HEK293 (cell line): Measurements from ENCODE around the gene STX18.

Source experiments
- ELK4 ChIP-seq: IDR thresholded peaks from 2 replicates; pipeline ENCODE4 v1.6.1; 2011; ENCODE audit warnings: mild to moderate bottlenecking, low read depth, low read length, borderline replicate concordance
- GLI2 ChIP-seq: fragments of 450-650 bp; formaldehyde crosslinking; IDR thresholded peaks from 2 replicates; pipeline ENCODE4; 2017; ENCODE audit warnings: missing biosample characterization, missing genetic modification characterization, low read depth, borderline replicate concordance
- MZF1 ChIP-seq: fragments of 450-650 bp; formaldehyde crosslinking; IDR thresholded peaks from 2 replicates; pipeline ENCODE4 v1.5.1; 2017; ENCODE audit warnings: missing biosample characterization, missing genetic modification characterization, borderline replicate concordance
- OSR2 ChIP-seq: fragments of 450-650 bp; formaldehyde crosslinking; IDR thresholded peaks from 2 replicates; pipeline ENCODE4 v1.5.1; 2016; ENCODE audit warnings: missing biosample characterization, missing genetic modification characterization
- PBX3 ChIP-seq: sonication (generic); formaldehyde crosslinking; IDR thresholded peaks from 2 replicates; pipeline ENCODE4 v1.8.1; 2022; ENCODE audit warnings: mild to moderate bottlenecking, moderate library complexity, missing genetic modification reagents
- REST ChIP-seq: fragments of 450-650 bp; formaldehyde crosslinking; IDR thresholded peaks from 2 replicates; pipeline ENCODE4 v1.5.1; 2016; ENCODE audit warnings: missing biosample characterization, missing genetic modification characterization
- SP7 ChIP-seq: fragments of 450-650 bp; formaldehyde crosslinking; IDR thresholded peaks from 2 replicates; pipeline ENCODE4 v1.5.1; 2016; ENCODE audit warnings: missing biosample characterization, missing genetic modification characterization
- WT1 ChIP-seq: fragments of 450-650 bp; formaldehyde crosslinking; IDR thresholded peaks from 2 replicates; pipeline ENCODE4 v1.5.1; 2016; ENCODE audit warnings: missing biosample characterization, missing genetic modification characterization
- ZBTB8A ChIP-seq: fragments of 450-650 bp; formaldehyde crosslinking; IDR thresholded peaks from 2 replicates; pipeline ENCODE4 v1.5.1; 2016; ENCODE audit warnings: missing biosample characterization, missing genetic modification characterization
- ZFP69B ChIP-seq: fragments of 450-650 bp; formaldehyde crosslinking; IDR thresholded peaks from 2 replicates; pipeline ENCODE4 v1.5.1; 2016; ENCODE audit warnings: missing biosample characterization, missing genetic modification characterization
- ZIC2 ChIP-seq: fragments of 450-650 bp; formaldehyde crosslinking; IDR thresholded peaks from 2 replicates; pipeline ENCODE4 v1.5.1; 2016; ENCODE audit warnings: missing biosample characterization, missing genetic modification characterization
- ZNF112 ChIP-seq: fragments of 450-650 bp; formaldehyde crosslinking; IDR thresholded peaks from 2 replicates; pipeline ENCODE4 v1.5.0; 2017; ENCODE audit warnings: missing biosample characterization, missing genetic modification characterization
- ZNF121 ChIP-seq: fragments of 450-650 bp; formaldehyde crosslinking; IDR thresholded peaks from 2 replicates; pipeline ENCODE4 v1.5.1; 2016; ENCODE audit warnings: missing biosample characterization, missing genetic modification characterization
- ZNF16 ChIP-seq: fragments of 450-650 bp; formaldehyde crosslinking; IDR thresholded peaks from 2 replicates; pipeline ENCODE4 v1.5.1; 2016; ENCODE audit warnings: low read depth, missing biosample characterization, missing genetic modification characterization
- ZNF184 ChIP-seq: fragments of 450-650 bp; IDR thresholded peaks from 2 replicates; pipeline ENCODE4 v1.5.1; 2018; ENCODE audit warnings: missing biosample characterization, mild to moderate bottlenecking, missing genetic modification characterization
- ZNF2 ChIP-seq: fragments of 450-650 bp; formaldehyde crosslinking; IDR thresholded peaks from 2 replicates; pipeline ENCODE4 v1.5.1; 2016; ENCODE audit warnings: missing biosample characterization, missing genetic modification characterization
- ZNF214 ChIP-seq: fragments of 450-650 bp; formaldehyde crosslinking; IDR thresholded peaks from 2 replicates; pipeline ENCODE4 v1.5.1; 2017; ENCODE audit warnings: missing biosample characterization, mild to moderate bottlenecking, missing genetic modification characterization, borderline replicate concordance
- ZNF362 ChIP-seq: fragments of 450-650 bp; formaldehyde crosslinking; IDR thresholded peaks from 2 replicates; pipeline ENCODE4 v1.5.1; 2016; ENCODE audit warnings: missing biosample characterization, missing genetic modification characterization
- ZNF404 ChIP-seq: fragments of 450-650 bp; formaldehyde crosslinking; IDR thresholded peaks from 2 replicates; pipeline ENCODE4 v1.5.1; 2017; ENCODE audit warnings: missing biosample characterization, missing genetic modification characterization
- ZNF449 ChIP-seq: fragments of 450-650 bp; formaldehyde crosslinking; IDR thresholded peaks from 2 replicates; pipeline ENCODE4 v1.5.1; 2017; ENCODE audit warnings: missing biosample characterization, mild to moderate bottlenecking, missing genetic modification characterization, moderate library complexity
- ZNF501 ChIP-seq: fragments of 450-650 bp; formaldehyde crosslinking; IDR thresholded peaks from 2 replicates; pipeline ENCODE4 v1.5.1; 2016; ENCODE audit warnings: missing biosample characterization, missing genetic modification characterization
- ZNF558 ChIP-seq: fragments of 450-650 bp; formaldehyde crosslinking; IDR thresholded peaks from 2 replicates; pipeline ENCODE4 v1.5.1; 2016; ENCODE audit warnings: missing biosample characterization, missing genetic modification characterization
- ZNF600 ChIP-seq: fragments of 450-650 bp; formaldehyde crosslinking; IDR thresholded peaks from 2 replicates; pipeline ENCODE4 v1.5.1; 2016; ENCODE audit warnings: missing biosample characterization, missing genetic modification characterization
- ZNF624 ChIP-seq: fragments of 450-650 bp; formaldehyde crosslinking; IDR thresholded peaks from 2 replicates; pipeline ENCODE4 v1.5.1; 2017; ENCODE audit warnings: missing biosample characterization, missing genetic modification characterization
- ZNF639 ChIP-seq: fragments of 450-650 bp; formaldehyde crosslinking; IDR thresholded peaks from 2 replicates; pipeline ENCODE4 v1.5.1; 2016; ENCODE audit warnings: missing biosample characterization, missing genetic modification characterization
- ZNF701 ChIP-seq: fragments of 450-650 bp; formaldehyde crosslinking; IDR thresholded peaks from 2 replicates; pipeline ENCODE4 v1.5.1; 2016; ENCODE audit warnings: missing biosample characterization, missing genetic modification characterization
- ZNF747 ChIP-seq: fragments of 450-650 bp; formaldehyde crosslinking; IDR thresholded peaks from 2 replicates; pipeline ENCODE4 v1.5.1; 2016; ENCODE audit warnings: missing biosample characterization, missing genetic modification characterization
- ZNF791 ChIP-seq: fragments of 450-650 bp; formaldehyde crosslinking; IDR thresholded peaks from 2 replicates; pipeline ENCODE4 v1.5.1; 2016; ENCODE audit warnings: missing biosample characterization, missing genetic modification characterization
- ZSCAN16 ChIP-seq: fragments of 450-650 bp; formaldehyde crosslinking; IDR thresholded peaks from 2 replicates; pipeline ENCODE4 v1.5.1; 2016; ENCODE audit warnings: missing biosample characterization, missing genetic modification characterization
- ZSCAN30 ChIP-seq: fragments of 450-650 bp; IDR thresholded peaks from 2 replicates; pipeline ENCODE4 v1.5.1; 2018; ENCODE audit warnings: missing biosample characterization, mild to moderate bottlenecking, missing genetic modification characterization, moderate library complexity

The STX18 gene

GRCh38 chr4:4541661-4542570 is at the start of gene STX18 (continued):
- TF ChIP-seq ZSCAN16 (tag by site-specific recombination) (0 out of 2 replicates have a peak, but pooled peaks have one; percentile 15), ZBTB8A (tag by site-specific recombination) (peak; percentile 73), ZNF121 (tag by site-specific recombination) (peak; percentile 78; the same call in 1 of the 2 replicates), ZNF624 (tag by site-specific recombination) (0 out of 2 replicates have a peak, but pooled peaks have one; percentile 52), ZNF184 (peak; percentile 80; the same call in 1 of the 2 replicates), ZNF791 (tag by site-specific recombination) (no peak), ZNF558 (tag by site-specific recombination) (no peak), ZNF2 (tag by site-specific recombination) (peak; percentile 97), ZNF404 (tag by site-specific recombination) (no peak), SP7 (tag by site-specific recombination) (peak; percentile 93), ZNF214 (tag by site-specific recombination) (no peak), ZNF501 (tag by site-specific recombination) (peak; percentile 99), ZNF16 (no peak), ZNF600 (peak; percentile 68), MZF1 (no peak), ZNF449 (peak; percentile 57), GLI2 (tag by site-specific recombination) (no peak), PBX3 (peak; percentile 90), ELK4 (no peak), REST (tag by site-specific recombination) (peak; percentile 72), ZNF747 (tag by site-specific recombination) (no peak), OSR2 (tag by site-specific recombination) (peak; percentile 61; the same call in 1 of the 2 replicates), ZFP69B (tag by site-specific recombination) (peak; percentile 89), ZIC2 (peak; percentile 74), ZNF701 (tag by site-specific recombination) (no peak), WT1 (tag by site-specific recombination) (peak; percentile 58; the same call in 1 of the 2 replicates), ZSCAN30 (tag by site-specific recombination) (peak; percentile 99), ZNF362 (peak; percentile 36; the same call in 1 of the 2 replicates), ZNF639 (tag by site-specific recombination) (peak; percentile 98), ZNF112 (tag by site-specific recombination) (no peak)
